WERI-Rb-1 (cell line): Measurements from ENCODE around the gene EPC1.

Experiments
- DNase-seq: peaks from one replicate; pipeline ENCODE4 v3.0.0-alpha.2; 2020
- H3K27ac ChIP-seq: fragments of 250-450 bp; sonication (Bioruptor Pico); 2 replicates; pipeline ENCODE4 v1.5.1; 2020; ENCODE audit warnings: mild to moderate bottlenecking, moderate library complexity
- H3K27me3 ChIP-seq: fragments of 250-450 bp; sonication (Bioruptor Pico); 2 replicates; pipeline ENCODE4 v1.5.1; 2021; ENCODE audit warnings: mild to moderate bottlenecking, low read depth, moderate library complexity; ENCODE audit not compliant: insufficient read depth, severe bottlenecking
- H3K36me3 ChIP-seq: fragments of 250-450 bp; sonication (Bioruptor Pico); 2 replicates; pipeline ENCODE4 v1.5.1; 2020; ENCODE audit warnings: mild to moderate bottlenecking, moderate library complexity
- H3K4me3 ChIP-seq: 2 replicates; pipeline ENCODE4 v1.5.1; 2011; ENCODE audit warnings: low read depth, mild to moderate bottlenecking, control low read depth, low read length
- H3K9me3 ChIP-seq: fragments of 250-450 bp; sonication (Bioruptor Pico); 2 replicates; pipeline ENCODE4 v1.5.1; 2021; ENCODE audit warnings: mild to moderate bottlenecking, moderate library complexity; ENCODE audit not compliant: severe bottlenecking
- CTCF ChIP-seq: IDR thresholded peaks from 2 replicates; pipeline ENCODE4 v1.5.1; 2011; ENCODE audit warnings: low read depth, mild to moderate bottlenecking, control low read depth, inconsistent platforms, low read length

The EPC1 gene

GRCh38 chr10:32377458-32378259 is 30.7 kb upstream of the EPC1 start:
- no peak for DNase-seq
- Histone ChIP-seq H3K27me3 (no peaks in the 10 kb centered on the region), H3K36me3 (no peaks in the 10 kb centered on the region), H3K4me3 (peak overlapping the region; percentile 70), H3K9me3 (no peaks in the 10 kb centered on the region), H3K27ac (no peak overlapping the region)
- no peak for TF ChIP-seq CTCF

GRCh38 chr10:32376771-32377170 is 29.8 kb upstream of the EPC1 start:
- no peaks in the 10 kb centered on the region for H3K9me3 ChIP-seq
- H3K36me3 ChIP-seq, result no peaks in the 10 kb centered on the region
- no peak overlapping the region for H3K27ac ChIP-seq
- no peak for DNase-seq
- TF ChIP-seq CTCF, result no peak
- no peaks in the 10 kb centered on the region for H3K27me3 ChIP-seq
- peak overlapping the region; percentile 70 for H3K4me3 ChIP-seq

- Histone ChIP-seq H3K27ac (no peak overlapping the region), H3K4me3 (no peak overlapping the region), H3K36me3 (no peaks in the 10 kb centered on the region), H3K27me3 (no peaks in the 10 kb centered on the region), H3K9me3 (no peaks in the 10 kb centered on the region)
- no peak for DNase-seq
- no peak for TF ChIP-seq CTCF
These were observed 29.1 kb upstream of the EPC1 start for GRCh38 chr10:32376097-32376496.

- DNase-seq, result no peak
- Histone ChIP-seq H3K9me3 (no peaks in the 10 kb centered on the region), H3K27ac (no peak overlapping the region), H3K27me3 (no peaks in the 10 kb centered on the region), H3K4me3 (no peak overlapping the region), H3K36me3 (no peaks in the 10 kb centered on the region)
- TF ChIP-seq CTCF, result no peak
These were observed 28.7 kb upstream of the EPC1 start for GRCh38 chr10:32375631-32376030.

GRCh38 chr10:32374605-32375004 is 27.6 kb upstream of the EPC1 start:
- H3K27me3 ChIP-seq, result no peaks in the 10 kb centered on the region
- no peak overlapping the region for H3K4me3 ChIP-seq
- DNase-seq, result no peak
- no peak for TF ChIP-seq CTCF
- H3K9me3 ChIP-seq, result no peaks in the 10 kb centered on the region
- no peak overlapping the region for H3K27ac ChIP-seq
- no peaks in the 10 kb centered on the region for H3K36me3 ChIP-seq

GRCh38 chr10:32373496-32373895 is 26.5 kb upstream of the EPC1 start:
- H3K27me3 ChIP-seq, result no peaks in the 10 kb centered on the region
- no peak for TF ChIP-seq CTCF
- H3K9me3 ChIP-seq, result no peaks in the 10 kb centered on the region
- no peak overlapping the region for H3K27ac ChIP-seq
- DNase-seq, result no peak
- no peaks in the 10 kb centered on the region for H3K36me3 ChIP-seq
- no peak overlapping the region for H3K4me3 ChIP-seq
